HG03103 (cell line): ENCODE measurements around the gene FABP3.
A peak's percentile ranks its signal among the peaks of the same experiment; 100 is the strongest.
"Not testable (repeated sequence)": the region's sequence is repeated elsewhere in the genome, so short reads cannot be mapped to it uniquely, and the experiment has no call there.

Experiments
- ATAC-seq: cut with Tn5 transposase; IDR thresholded peaks from one replicate; pipeline ENCODE4 v1.9.1; 2021; ENCODE audit warnings: low read depth; ENCODE audit not compliant: unreplicated experiment

FABP3 gene

DNA sequence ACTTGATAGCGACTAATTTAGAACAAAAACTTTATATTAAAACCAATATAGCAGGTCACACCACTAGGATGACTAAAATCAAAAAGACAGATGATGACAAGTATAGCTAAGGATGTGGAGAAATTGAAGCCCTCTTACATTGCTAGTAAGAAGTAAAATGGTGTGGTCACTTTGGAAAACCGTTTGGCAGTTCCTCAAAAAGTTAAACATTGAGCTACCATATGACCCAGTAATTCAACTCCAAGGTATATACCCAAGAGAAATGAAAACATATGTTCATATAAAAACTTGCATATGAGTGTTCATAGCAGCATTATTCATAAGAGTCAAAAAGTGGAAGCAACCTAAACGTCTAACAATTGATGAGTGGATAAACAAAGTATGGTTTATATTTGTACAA, 27.1 kb upstream of the FABP3 start:
- no peak for ATAC-seq

DNA sequence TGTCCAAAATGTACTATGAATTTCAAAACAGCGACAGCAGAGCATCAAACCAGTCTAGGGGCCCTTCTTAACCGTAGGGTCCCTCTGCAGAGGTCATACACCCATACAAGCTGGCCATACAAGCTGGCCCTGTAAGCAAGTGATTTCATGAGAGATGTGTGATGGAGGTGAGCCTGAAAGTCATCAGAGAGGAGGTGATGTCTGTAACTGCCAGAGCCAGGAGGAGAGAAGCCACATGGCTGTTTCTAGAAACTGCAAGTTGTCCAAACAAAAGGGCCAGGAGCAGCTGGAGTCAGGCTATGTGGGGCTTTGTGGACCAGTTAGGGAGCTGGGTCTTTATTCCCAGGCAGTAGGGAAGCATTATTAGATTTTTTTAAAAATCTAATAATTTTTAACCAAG, 25.4 kb upstream of the FABP3 start:
- ATAC-seq: no peak

GRCh38 chr1:31397360-31398095, 24.7 kb upstream of the FABP3 start:
- ATAC-seq: no peak

GRCh38 chr1:31396633-31397351, 23.9 kb upstream of the FABP3 start:
- no peak for ATAC-seq

DNA sequence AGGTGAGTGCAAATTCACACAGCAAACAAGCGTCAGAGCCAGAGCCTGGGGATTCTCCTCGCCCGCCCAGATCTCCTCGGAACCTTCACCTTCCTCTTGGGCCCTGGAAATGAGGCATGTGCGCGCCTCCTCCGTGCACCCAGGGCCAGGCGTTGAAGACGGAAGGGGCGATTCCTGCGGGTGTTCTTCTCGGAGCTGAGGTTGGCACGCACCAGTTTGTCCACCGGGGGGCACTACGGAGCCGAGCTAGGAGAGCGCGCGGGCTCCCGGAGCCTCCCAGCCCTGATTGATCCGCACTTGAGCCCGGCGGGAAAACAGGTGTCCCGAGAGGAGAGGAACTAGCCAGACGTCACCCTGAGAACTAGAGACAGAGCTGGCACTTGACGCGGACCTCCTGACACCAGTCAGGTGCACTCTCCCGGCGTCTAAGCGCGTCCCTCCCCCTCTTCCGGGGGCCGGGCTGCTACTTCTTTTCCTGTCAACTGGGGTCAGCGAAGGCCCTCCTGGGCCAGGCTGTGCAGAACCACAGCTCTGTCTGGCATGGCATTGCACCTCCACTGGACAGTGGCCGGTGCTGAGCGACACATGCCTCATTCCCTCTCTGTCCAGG, 21.8 kb upstream of the FABP3 start:
- peak; percentile 78 for ATAC-seq

- no peak for ATAC-seq
Measured at GRCh38 chr1:31393463-31393862, 20.6 kb upstream of the FABP3 start.

- no peak for ATAC-seq
Measured at GRCh38 chr1:31390071-31390470, 17.2 kb upstream of the FABP3 start.

- no peak for ATAC-seq
Measured at GRCh38 chr1:31389616-31390015, 16.7 kb upstream of the FABP3 start.

DNA sequence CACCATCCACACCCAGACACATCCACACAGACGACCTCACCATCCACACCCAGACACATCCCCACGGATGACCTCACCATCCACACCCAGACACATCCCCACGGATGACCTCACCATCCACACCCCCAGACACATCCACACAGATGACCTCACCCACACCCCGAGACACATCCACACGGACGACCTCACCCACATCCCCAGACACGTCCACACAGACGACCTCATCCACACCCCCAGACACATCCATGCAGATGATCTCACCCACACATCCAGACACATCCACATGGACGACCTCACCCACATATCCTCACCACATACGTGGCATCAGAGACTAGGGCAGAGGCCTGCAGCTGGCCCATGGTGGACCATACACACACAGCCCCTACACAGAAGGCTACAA, 14.7 kb upstream of the FABP3 start:
- no peak for ATAC-seq

DNA sequence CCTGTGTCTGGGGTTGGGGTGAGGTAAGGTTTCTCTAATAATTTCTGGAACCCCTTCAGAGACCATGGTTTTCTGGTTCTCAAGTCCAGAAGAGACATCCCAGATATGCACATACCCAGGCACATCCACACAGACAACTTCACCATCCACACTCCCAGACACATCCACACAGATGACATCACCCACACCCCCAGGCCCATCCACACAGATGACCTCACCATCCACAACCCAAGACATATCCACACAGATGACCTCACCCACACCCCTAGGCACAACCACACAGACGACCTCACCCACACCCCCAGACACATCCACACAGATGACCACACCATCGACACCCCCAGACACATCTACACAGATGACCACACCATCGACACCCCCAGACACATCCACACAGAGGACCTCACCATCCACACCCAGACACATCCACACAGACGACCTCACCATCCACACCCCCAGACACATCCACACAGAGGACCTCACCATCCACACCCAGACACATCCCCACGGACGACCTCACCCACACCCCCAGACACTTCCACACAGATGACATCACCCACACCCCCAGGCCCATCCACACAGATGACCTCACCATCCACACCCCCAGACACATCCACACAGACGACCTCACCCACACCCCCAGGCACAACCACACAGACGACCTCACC, 13.8 kb upstream of the FABP3 start:
- ATAC-seq: not testable (repeated sequence)

GRCh38 chr1:31383967-31384366, 11.1 kb upstream of the FABP3 start:
- no peak for ATAC-seq

DNA sequence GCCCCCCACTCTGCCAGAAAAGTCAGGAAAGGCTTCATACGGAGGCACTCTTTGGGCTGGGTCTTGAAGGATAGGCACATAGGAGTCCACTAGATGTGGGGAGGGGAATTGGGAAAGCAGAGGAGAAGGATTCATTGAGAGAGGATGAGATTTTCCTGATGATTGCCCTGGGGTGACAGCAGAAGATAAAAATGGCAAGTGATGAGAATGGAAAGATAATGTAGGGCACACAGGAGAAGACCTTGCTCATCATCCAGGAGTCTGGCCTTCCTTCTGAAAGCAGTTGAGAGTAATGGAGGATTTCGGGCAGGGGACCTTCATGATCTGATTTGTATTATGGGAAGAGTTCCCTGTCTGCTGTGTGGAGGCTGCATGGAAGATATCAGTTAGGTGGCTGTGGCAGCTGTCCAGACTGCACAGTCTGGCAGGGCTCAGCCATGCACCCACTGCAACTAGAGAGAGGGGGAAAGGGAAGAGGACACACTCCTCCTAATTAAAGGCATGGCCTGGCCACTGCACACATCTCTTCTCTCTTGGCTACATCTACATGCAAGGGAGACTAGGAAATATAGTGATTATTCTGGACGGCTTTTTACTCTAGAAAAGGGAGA, 9.6 kb upstream of the FABP3 start:
- no peak for ATAC-seq

GRCh38 chr1:31381394-31382294, 8.8 kb upstream of the FABP3 start:
- no peak for ATAC-seq

GRCh38 chr1:31380181-31380580, 7.3 kb upstream of the FABP3 start:
- no peak for ATAC-seq

- no peak for ATAC-seq
Measured at GRCh38 chr1:31378001-31378400, 5.1 kb upstream of the FABP3 start.

- no peak for ATAC-seq
Measured at GRCh38 chr1:31377364-31377863, 4.5 kb upstream of the FABP3 start.

DNA sequence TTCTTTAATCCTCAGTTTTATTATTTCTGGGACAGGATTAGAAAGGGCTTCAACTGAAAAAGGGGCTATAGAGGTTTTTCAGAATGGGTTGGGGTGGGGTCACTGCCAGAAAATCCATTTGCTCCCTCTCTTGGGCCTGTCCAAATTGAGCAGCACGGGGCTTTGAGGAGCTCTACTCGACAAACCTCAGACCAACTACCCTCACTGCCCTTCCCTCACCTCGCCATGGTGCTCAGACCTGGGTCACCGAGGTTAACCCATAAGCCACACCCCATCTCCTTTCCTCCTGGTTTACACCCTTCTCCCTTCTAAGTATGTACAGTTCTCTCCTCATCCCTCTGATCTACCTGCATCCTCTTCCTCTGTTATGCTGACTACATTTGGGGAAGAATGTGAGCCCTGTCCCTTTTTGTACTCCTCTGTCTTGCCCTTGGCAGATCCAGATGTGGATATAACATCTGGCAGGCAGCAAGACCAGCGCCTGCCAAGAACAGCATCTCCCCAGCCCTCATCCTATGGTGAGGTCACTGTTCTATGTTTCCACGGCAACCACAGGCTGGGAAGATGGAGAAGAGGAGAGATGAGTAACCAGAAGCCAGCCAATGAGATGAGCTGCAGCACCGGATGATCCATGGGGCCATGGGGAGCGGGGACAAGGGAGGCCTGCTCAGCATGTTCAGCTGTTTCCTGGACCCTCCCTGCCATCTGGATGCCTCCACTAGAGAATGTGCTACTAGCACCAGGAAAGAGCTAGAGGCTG, 3.7 kb upstream of the FABP3 start:
- no peak for ATAC-seq

- no peak for ATAC-seq
Measured at GRCh38 chr1:31374511-31375196, 1.8 kb upstream of the FABP3 start.
